ENCODE data around the gene RNF123. TPM values are rescaled to one million over a fixed set of nuclear protein-coding genes. Genes with fewer than 3 reads are reported as not detected.

The RNF123 gene
- total RNA-seq, 1 experiment from 2014 or later: 71.9 TPM

DNA sequence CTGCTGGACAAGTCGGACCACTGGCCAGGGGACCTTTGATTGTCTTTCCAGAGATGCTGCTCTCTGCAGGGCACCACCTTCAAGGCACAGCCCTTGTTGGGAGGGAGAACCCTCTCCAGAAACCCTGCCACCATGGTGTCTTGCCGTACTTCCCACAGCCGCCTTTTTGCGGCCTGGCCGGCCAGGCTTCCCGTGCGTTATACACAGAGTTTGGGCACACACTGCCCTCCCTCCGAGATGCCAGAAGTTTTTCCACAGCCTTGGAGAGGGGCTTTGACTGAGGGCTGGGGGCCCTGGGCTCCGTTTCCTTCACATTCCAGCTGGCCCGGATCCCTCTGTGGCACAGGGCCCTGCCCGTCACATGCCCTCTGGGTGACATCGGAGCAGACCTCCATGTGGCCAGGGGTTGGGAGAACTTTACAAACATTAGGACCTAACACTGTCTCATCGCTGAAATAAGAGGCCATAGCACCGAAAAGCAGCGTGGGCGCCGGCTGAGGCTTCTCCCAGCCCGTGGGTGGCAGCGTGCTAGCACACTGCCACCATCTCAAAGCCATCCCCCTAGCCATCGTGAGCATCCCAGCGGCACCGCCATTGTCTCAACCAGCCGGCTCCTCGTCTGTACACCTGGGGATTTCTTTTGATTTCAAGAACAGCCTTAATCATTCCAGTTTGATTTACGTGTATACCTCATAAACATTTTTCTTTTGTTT, 21.5 kb upstream of the RNF123 start:
- POLR2A ChIA-PET: no interaction called here
- no peak for TF ChIP-seq ZNF274 (IDR thresholded peaks at IDR 0.05; ENCODE audit: low read depth, low read length)
- no peak for TF ChIP-seq ELF1 (IDR thresholded peaks at IDR 0.05; ENCODE audit: borderline replicate concordance, low read depth)
- no peak for TF ChIP-seq RAD21 (IDR thresholded peaks at IDR 0.05; ENCODE audit: low read depth)
- no peak for TF ChIP-seq SP1 (IDR thresholded peaks at IDR 0.05; ENCODE audit: low read depth)
- TF ChIP-seq EZH2 (IDR thresholded peaks at IDR 0.05): no peak
- no peak for TF ChIP-seq CEBPB (IDR thresholded peaks at IDR 0.05; ENCODE audit: low read depth)
- intact Hi-C loops (cut with micrococcal nuclease): no loop called here
- no peaks in the 10 kb centered on the region for H4K20me1 ChIP-seq (ENCODE audit: insufficient read depth)
- no peaks in the 10 kb centered on the region for H3K9me2 ChIP-seq (ENCODE audit: insufficient read depth)
- no peaks in the 10 kb centered on the region for H3K27me3 ChIP-seq (ENCODE audit: insufficient read depth, low read length)
- no peak for ATAC-seq
- peaks cover 6 to 34% of the 10 kb centered on the region in 2 experiments; a peak in 3 of 4 replicates for H3K4me1 ChIP-seq (ENCODE audit: control insufficient read depth in 1 of 2, insufficient read depth in 2 of 2, low read length in 2 of 2)
- CTCF ChIA-PET: interaction anchor here (0.9 kb wide), 1 partner anchor 128 kb away, joined by 3 read pairs; no protein-coding TSS in a partner anchor
- H3K36me3 ChIP-seq (ENCODE audit: control insufficient read depth in 1 of 2, insufficient read depth in 2 of 2, low read length in 2 of 2): no peaks in the 10 kb centered on the region
- RAD21 ChIA-PET (ENCODE audit: low non-redundant PET in 1 of 2, low total read pairs in 2 of 2, uncharacterized antibody in 2 of 2, unreplicated experiment in 2 of 2): no interaction called here
- no peak for DNase-seq (ENCODE audit: low read depth, low spot score)
- H3K9ac ChIP-seq (ENCODE audit: low read length): no peak overlapping the region
- H3K27ac ChIP-seq (ENCODE audit: low read depth, low read length): no peak overlapping the region
- H2AFZ ChIP-seq (ENCODE audit: low read depth, low read length, poor library complexity, severe bottlenecking): no peak overlapping the region
- no peak overlapping the region for H3K4me3 ChIP-seq (replicated peaks in 1 of 2; ENCODE audit: low read depth in 1 of 2, low read length in 2 of 2)
- BruUV-seq (replicated peaks): no TSS peak
- no peak overlapping the region for H3K4me2 ChIP-seq (ENCODE audit: low read length)
- H3K79me2 ChIP-seq (ENCODE audit: insufficient read depth, low read length): no peaks in the 10 kb centered on the region
- H3K9me3 ChIP-seq (ENCODE audit: control insufficient read depth in 1 of 2, insufficient read depth in 1 of 2, low read depth in 1 of 2, low read length in 2 of 2): no peaks in the 10 kb centered on the region

DNA sequence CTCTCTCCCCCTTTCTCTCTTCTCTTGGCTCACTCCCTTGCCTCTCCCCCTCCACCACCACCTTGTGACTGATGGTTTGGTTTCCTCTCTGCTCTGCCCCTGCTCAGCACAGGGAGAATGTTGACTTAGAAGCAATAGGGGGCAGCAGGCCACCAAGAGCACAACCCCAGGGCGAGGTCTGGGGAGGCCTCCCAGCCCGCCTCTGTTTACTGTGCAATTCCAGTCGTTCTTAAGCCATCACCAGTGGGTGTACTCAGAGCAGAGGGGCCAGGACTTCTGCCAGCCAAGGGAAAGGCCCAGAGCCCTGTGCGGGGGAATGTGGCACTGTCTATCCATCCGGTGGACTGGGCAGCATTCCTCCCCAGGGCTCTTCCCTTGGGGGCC, 21.0 kb upstream of the RNF123 start:
- intact Hi-C loops (cut with micrococcal nuclease): no loop called here
- no peak for ATAC-seq
- ChIA-PET CTCF (interaction anchor here (2.1 kb wide), 1 partner anchor 129 kb away, joined by 18 read pairs; no protein-coding TSS in a partner anchor), POLR2A (interaction anchor here (1.5 kb wide), 1 partner anchor 128 kb away, joined by 5 read pairs; no protein-coding TSS in a partner anchor), RAD21 (ENCODE audit: low non-redundant PET in 1 of 2, low total read pairs in 2 of 2, uncharacterized antibody in 2 of 2, unreplicated experiment in 2 of 2) (interaction anchor here in 1 of 2 experiments (2.1 kb wide), 1 partner anchor 129 kb away, joined by 7 read pairs; no protein-coding TSS in a partner anchor)
- Histone ChIP-seq H3K27ac (ENCODE audit: low read depth, low read length) (no peak overlapping the region), H3K4me2 (ENCODE audit: low read length) (peak overlapping the region; percentile 34; the same call in 1 of the 2 replicates), H3K4me3 (replicated peaks in 1 of 2; ENCODE audit: low read depth in 1 of 2, low read length in 2 of 2) (no peak overlapping the region), H3K9me2 (ENCODE audit: insufficient read depth) (no peaks in the 10 kb centered on the region), H3K79me2 (ENCODE audit: insufficient read depth, low read length) (no peaks in the 10 kb centered on the region; the same call in 1 of the 2 replicates), H3K9me3 (ENCODE audit: control insufficient read depth in 1 of 2, insufficient read depth in 1 of 2, low read depth in 1 of 2, low read length in 2 of 2) (no peaks in the 10 kb centered on the region), H3K27me3 (ENCODE audit: insufficient read depth, low read length) (no peaks in the 10 kb centered on the region), H3K4me1 (ENCODE audit: control insufficient read depth in 1 of 2, insufficient read depth in 2 of 2, low read length in 2 of 2) (peaks cover 6 to 39% of the 10 kb centered on the region in 2 experiments; a peak in 3 of 4 replicates), H3K9ac (ENCODE audit: low read length) (no peak overlapping the region), H4K20me1 (ENCODE audit: insufficient read depth) (no peaks in the 10 kb centered on the region), H3K36me3 (ENCODE audit: control insufficient read depth in 1 of 2, insufficient read depth in 2 of 2, low read length in 2 of 2) (no peaks in the 10 kb centered on the region), H2AFZ (ENCODE audit: low read depth, low read length, poor library complexity, severe bottlenecking) (no peak overlapping the region)
- TF ChIP-seq YY1 (IDR thresholded peaks at IDR 0.05; ENCODE audit: extremely low read depth, insufficient replicate concordance, low read depth, low read length) (no peak), CEBPB (IDR thresholded peaks at IDR 0.05; ENCODE audit: low read depth) (no peak), EZH2phosphoT487 (IDR thresholded peaks at IDR 0.05; ENCODE audit: borderline replicate concordance) (no peak), POLR2AphosphoS5 (IDR thresholded peaks at IDR 0.05; ENCODE audit: low read depth, low read length) (no peak), JUND (IDR thresholded peaks at IDR 0.05) (no peak), EZH2 (IDR thresholded peaks at IDR 0.05) (no peak), FOSL1 (IDR thresholded peaks at IDR 0.05; ENCODE audit: low read depth) (no peak), SIN3A (IDR thresholded peaks at IDR 0.05; ENCODE audit: low read depth) (no peak), ELF1 (IDR thresholded peaks at IDR 0.05; ENCODE audit: borderline replicate concordance, low read depth) (no peak), EGR1 (IDR thresholded peaks at IDR 0.05; ENCODE audit: low read depth) (no peak), SP1 (IDR thresholded peaks at IDR 0.05; ENCODE audit: low read depth) (no peak), SRF (IDR thresholded peaks at IDR 0.05; ENCODE audit: low read depth) (no peak), ZNF274 (IDR thresholded peaks at IDR 0.05; ENCODE audit: low read depth, low read length) (no peak)
- TF ChIP-seq, protein P1, sequence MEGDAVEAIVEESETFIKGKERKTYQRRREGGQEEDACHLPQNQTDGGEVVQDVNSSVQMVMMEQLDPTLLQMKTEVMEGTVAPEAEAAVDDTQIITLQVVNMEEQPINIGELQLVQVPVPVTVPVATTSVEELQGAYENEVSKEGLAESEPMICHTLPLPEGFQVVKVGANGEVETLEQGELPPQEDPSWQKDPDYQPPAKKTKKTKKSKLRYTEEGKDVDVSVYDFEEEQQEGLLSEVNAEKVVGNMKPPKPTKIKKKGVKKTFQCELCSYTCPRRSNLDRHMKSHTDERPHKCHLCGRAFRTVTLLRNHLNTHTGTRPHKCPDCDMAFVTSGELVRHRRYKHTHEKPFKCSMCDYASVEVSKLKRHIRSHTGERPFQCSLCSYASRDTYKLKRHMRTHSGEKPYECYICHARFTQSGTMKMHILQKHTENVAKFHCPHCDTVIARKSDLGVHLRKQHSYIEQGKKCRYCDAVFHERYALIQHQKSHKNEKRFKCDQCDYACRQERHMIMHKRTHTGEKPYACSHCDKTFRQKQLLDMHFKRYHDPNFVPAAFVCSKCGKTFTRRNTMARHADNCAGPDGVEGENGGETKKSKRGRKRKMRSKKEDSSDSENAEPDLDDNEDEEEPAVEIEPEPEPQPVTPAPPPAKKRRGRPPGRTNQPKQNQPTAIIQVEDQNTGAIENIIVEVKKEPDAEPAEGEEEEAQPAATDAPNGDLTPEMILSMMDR (IDR thresholded peaks at IDR 0.05 in 2 of 3, conservative IDR thresholded peaks at IDR 0.05 in 1 of 3; ENCODE audit: borderline replicate concordance in 1 of 3, insufficient read depth in 1 of 3, low read depth in 2 of 3, low read length in 2 of 3): no peak
- TF ChIP-seq, protein P2, sequence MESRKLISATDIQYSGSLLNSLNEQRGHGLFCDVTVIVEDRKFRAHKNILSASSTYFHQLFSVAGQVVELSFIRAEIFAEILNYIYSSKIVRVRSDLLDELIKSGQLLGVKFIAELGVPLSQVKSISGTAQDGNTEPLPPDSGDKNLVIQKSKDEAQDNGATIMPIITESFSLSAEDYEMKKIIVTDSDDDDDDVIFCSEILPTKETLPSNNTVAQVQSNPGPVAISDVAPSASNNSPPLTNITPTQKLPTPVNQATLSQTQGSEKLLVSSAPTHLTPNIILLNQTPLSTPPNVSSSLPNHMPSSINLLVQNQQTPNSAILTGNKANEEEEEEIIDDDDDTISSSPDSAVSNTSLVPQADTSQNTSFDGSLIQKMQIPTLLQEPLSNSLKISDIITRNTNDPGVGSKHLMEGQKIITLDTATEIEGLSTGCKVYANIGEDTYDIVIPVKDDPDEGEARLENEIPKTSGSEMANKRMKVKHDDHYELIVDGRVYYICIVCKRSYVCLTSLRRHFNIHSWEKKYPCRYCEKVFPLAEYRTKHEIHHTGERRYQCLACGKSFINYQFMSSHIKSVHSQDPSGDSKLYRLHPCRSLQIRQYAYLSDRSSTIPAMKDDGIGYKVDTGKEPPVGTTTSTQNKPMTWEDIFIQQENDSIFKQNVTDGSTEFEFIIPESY (IDR thresholded peaks at IDR 0.05; ENCODE audit: extremely low read depth, insufficient replicate concordance, low read length): no peak
- no TSS peak for BruUV-seq (replicated peaks)
- DNase-seq (ENCODE audit: low read depth, low spot score): no peak

Data from HCT116 (cell line).